ENCODE data around the gene MIEF1.
"Not testable (repeated sequence)": the region's sequence is repeated elsewhere in the genome, so short reads cannot be mapped to it uniquely, and the experiment has no call there.

The MIEF1 gene

DNA sequence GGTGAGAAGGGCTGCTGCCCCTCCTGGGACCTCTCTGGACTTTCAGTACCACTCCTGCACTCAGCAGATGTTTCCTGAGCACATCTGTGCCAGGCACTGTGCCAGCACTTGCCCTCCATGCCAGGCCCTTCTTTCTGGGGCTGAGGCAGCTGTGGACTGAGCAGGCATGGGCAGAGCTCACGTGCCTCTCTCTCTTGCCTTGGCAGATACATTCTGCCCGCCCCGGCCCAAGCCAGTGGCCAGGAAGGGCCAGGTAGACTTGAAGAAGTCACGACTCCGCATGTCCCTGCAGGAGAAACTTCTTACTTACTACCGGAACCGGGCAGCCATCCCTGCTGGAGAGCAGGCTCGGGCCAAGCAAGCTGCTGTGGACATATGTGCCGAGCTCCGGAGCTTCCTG lies 9.9 kb downstream of the MIEF1 start:
- DNase-seq (ENCODE audit: low read depth), result no peak

DNA sequence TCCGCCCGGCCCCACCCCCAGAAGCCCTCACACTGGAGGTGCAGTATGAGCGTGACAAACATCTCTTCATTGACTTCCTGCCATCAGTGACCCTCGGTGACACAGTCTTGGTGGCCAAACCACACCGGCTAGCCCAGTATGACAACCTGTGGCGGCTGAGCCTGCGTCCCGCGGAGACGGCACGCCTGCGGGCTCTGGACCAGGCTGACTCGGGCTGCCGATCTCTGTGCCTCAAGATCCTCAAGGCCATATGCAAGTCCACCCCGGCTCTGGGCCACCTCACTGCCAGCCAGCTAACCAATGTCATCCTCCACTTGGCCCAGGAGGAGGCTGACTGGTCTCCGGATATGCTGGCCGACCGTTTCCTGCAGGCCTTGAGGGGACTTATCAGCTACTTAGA lies 11.7 kb downstream of the MIEF1 start:
- DNase-seq (ENCODE audit: low read depth), result no peak

DNA sequence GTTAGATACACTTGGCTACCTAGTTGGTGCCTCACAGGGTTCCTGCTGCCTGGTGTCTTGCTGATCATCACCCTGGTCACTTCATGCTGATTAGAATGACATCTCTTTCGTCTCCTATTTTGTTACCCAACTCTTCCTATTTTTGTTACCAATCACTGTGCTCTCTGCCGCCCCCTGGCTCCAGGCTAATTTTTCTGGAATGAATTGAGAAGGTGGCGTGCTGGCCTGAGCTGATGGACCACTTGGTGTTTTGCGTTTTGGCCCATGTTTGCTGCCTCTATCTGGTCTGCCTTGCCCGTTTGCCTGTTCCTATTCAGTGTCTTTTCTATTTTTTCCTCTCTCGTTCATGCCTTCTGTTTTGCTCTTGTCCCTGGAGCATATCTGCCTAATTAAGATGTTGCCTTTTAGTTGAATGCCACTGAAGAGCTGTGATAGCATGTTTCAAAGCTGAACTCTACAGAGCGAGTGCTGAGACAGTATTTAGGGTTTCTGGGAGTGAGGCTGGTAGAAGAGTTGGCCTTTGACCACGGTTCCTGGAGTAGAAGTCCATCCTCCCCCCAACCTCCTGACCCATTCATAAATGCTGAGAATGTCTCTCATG lies 12.4 kb downstream of the MIEF1 start:
- DNase-seq (ENCODE audit: low read depth), result no peak

DNA sequence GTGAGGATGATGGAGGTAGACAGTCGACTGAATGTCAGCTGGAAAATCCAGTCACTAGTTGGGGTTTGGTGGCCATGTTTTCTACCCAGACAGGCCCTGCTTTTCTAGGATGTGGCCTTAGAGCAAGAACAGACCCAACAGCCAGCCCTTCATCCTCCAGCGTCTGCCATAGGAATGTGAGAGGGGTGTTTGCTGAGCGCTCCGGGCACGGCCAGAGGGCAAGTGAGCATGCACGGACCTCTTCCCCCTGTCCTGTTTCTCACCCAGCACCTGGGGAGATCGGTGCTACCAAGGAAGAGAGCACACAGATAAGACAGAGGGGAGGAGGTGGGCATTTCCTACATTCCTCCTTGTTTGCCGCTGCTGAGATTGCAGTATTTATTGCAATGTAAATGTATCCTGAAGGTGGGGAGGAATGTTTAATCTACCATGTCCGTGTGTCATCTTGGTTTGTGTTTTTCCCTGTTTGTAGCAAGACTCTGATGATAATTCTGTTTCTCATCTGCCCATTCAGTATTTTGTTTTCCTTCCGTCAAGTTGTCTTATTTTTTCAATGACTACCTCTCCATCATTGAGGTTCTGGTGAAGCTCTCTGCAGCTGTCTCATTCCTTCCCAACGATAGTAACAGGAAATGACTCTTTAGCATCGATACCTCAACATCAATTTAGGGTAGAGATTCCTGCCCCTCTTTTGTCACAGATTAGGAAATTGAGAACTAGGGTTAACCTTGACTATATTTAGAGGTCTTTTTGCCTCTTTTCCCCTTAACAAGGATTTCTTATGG lies 13.4 kb downstream of the MIEF1 start:
- DNase-seq (ENCODE audit: low read depth), result no peak

DNA sequence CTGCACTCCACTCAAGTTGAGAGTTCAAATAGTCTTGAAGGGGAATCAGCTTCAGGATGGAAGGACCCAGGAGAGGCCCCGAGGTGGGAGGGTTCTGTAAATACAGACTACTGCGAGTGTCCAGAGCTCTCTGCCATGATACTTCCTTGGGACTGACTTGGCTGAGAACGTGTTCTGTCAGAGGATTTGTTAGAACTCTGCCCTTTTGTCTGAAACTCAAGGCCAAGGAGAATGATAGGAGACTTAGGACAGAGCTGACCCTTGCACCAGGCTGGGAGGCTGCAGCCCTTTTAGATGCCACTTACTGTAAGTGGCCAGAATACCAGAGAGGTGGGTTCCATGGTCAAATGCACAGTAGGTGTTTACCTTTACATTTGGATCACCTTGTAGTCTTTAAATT lies 15.4 kb downstream of the MIEF1 start:
- no peak for DNase-seq (ENCODE audit: low read depth)

DNA sequence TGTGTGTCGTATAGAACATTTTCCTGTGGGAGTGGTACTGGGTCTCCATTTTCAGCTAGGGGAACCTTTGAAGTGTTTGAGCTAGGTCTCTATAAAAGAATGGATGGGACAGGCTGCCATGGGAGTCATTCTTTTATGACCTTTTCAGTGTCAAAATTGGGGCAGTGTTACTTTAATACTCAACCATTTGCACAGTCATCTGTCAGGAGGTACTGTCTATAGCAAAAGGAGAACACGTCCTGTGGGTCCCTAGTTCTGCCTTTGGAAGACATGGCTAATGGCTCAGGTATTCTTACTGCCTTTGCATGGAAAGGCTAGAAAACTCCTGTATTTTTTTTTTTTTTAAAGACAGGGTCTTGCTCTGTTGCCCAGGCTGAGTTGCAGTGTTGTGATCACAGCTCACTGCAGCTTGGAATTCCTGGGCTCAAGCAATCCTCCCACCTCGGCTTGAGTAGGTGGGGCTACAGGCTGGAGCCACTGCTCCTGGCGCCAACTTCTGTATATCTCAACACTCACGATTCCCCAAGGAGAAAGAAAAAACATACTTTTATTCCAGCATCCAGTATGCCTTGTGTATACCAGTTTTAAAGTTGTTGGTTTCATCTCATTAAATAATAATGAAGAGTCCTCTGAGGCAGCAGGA lies 16.2 kb downstream of the MIEF1 start:
- no peak for DNase-seq (ENCODE audit: low read depth)

DNA sequence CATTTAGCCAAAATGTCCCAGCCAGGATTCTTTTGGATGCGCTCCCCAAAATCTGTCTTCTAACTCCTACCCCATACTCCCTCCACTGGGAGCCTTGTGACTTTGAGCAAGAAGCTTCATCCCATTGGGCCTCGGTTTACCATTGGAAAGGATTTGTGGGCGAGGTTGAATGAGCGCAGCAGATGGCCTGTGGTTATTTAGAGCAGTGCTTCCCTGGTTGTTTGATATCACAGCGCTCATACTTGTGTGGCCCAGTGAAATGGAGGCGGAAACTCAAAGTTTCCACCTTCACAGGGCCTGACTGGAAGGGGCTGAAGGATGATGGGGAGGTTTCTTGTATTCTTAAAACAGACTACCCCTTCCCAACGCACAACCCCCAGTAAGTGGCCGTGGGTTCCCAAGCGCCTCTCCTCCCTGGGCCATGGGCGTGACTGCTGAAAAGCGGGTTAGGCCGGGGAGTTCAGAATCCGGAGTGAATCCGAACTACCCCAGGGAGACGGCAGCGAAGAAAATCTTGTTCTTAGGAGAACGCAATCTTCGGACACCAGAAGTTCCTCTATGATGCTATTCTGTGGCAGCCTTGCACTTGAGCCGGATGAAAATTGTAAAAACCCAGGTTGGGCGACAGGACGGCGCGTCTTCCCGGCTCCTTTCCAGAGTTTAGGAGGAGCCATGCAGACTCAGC lies 17.0 kb downstream of the MIEF1 start:
- DNase-seq (ENCODE audit: low read depth), result no peak

DNA sequence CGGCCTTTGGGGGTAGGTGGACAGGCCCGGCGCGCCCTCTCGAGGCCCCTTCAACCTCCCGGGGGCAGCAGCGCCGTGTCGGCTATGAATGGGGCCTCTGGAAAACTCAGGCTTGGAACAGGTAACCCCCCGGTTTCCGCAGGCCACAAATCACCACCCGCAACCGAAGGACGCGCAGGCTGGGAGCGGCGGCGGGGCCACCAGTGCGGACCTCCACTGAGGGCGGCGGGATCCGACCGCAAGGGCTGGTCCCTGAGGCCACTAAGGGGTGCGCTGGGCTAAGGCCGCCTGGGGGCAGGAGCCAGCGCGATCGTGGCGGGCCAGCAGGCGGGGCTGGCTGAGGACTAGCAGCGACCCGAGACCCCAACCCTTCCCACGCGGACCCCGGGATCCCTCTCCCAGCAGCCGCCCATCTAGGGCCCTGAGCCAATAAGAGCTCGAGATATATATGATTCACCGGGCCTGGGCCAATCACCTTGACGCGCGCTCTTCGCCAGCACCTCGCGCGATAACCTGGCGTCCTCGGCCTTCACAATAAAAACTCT lies 17.7 kb downstream of the MIEF1 start:
- DNase-seq (ENCODE audit: low read depth), result no peak

DNA sequence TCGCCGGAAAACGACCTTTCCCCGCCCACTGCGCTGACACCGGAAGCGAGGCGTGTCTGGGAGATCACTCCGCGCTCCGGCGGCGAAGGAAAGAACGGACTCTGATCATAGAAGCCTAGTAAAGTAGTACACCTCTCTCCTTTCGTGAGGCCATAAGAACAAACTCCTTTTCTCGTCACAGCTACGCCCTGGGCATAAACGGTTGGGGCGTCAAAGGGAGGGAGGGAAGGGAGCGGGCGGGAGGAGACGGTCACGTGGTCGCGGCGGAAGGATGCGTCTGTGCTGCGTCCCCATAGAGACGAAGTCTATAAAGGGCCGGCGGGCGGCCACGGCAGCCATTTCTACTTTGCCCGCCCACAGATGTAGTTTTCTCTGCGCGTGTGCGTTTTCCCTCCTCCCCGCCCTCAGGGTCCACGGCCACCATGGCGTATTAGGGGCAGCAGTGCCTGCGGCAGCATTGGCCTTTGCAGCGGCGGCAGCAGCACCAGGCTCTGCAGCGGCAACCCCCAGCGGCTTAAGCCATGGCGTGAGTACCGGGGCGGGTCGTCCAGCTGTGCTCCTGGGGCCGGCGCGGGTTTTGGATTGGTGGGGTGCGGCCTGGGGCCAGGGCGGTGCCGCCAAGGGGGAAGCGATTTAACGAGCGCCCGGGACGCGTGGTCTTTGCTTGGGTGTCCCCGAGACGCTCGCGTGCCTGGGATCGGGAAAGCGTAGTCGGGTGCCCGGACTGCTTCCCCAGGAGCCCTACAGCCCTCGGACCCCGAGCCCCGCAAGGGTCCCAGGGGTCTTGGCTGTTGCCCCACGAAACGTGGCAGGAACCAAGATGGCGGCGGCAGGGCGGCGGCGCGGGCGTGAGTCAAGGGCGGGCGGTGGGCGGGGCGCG lies 18.4 kb downstream of the MIEF1 start, which contains the start of gene ATF4:
Gene ATF4, plus strand, starts transcription at position 337 of the 880 bp plus-strand sequence. CDS start 884 bp downstream, outside the sequence.
- peak; percentile 99 for DNase-seq (ENCODE audit: low read depth)

DNA sequence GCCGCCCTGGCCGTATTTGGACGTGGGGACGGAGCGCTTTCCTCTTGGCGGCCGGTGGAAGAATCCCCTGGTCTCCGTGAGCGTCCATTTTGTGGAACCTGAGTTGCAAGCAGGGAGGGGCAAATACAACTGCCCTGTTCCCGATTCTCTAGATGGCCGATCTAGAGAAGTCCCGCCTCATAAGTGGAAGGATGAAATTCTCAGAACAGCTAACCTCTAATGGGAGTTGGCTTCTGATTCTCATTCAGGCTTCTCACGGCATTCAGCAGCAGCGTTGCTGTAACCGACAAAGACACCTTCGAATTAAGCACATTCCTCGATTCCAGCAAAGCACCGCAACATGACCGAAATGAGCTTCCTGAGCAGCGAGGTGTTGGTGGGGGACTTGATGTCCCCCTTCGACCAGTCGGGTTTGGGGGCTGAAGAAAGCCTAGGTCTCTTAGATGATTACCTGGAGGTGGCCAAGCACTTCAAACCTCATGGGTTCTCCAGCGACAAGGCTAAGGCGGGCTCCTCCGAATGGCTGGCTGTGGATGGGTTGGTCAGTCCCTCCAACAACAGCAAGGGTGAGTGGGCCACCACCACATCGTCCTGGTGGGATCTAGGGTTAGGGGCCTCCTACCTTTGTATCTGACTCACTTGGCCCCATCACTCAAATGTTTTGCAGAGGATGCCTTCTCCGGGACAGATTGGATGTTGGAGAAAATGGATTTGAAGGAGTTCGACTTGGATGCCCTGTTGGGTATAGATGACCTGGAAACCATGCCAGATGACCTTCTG lies 19.2 kb downstream of the MIEF1 start:
- DNase-seq (ENCODE audit: low read depth), result not testable (repeated sequence)

DNA sequence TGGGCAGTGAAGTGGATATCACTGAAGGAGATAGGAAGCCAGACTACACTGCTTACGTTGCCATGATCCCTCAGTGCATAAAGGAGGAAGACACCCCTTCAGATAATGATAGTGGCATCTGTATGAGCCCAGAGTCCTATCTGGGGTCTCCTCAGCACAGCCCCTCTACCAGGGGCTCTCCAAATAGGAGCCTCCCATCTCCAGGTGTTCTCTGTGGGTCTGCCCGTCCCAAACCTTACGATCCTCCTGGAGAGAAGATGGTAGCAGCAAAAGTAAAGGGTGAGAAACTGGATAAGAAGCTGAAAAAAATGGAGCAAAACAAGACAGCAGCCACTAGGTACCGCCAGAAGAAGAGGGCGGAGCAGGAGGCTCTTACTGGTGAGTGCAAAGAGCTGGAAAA lies 20.0 kb downstream of the MIEF1 start:
- DNase-seq (ENCODE audit: low read depth), result not testable (repeated sequence)

DNA sequence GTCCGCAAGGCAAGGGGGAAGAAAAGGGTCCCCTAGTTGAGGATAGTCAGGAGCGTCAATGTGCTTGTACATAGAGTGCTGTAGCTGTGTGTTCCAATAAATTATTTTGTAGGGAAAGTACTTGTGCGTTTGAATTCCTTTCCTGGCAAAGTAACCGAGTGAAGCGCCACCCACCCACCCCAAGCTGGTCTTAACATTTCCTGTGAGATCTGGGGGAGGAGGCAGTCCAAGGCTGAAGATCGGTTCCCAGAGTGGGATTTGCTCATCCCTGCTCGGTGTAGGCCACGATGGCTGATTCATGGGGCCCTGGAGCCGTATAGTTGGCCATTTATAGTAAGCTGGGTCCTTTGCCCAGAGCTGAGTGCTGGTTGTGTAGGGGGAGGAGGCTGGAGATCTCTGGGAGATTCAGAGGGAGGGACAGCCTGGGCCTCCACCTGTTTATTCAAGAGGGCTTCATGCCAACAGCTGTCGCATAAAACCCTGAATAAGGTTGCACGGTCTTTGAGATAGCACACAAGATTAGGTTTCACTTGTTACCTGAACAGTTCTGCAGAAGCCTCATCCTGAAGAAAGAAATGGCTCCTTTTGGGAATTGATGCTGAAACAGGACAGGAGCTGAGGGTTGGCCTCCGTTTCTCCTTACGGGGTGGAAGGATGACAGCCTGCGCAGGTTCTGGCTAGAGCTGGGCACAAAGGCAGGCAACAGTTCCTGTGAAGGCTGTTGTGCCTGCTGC lies 20.6 kb downstream of the MIEF1 start:
- no peak for DNase-seq (ENCODE audit: low read depth)

DNA sequence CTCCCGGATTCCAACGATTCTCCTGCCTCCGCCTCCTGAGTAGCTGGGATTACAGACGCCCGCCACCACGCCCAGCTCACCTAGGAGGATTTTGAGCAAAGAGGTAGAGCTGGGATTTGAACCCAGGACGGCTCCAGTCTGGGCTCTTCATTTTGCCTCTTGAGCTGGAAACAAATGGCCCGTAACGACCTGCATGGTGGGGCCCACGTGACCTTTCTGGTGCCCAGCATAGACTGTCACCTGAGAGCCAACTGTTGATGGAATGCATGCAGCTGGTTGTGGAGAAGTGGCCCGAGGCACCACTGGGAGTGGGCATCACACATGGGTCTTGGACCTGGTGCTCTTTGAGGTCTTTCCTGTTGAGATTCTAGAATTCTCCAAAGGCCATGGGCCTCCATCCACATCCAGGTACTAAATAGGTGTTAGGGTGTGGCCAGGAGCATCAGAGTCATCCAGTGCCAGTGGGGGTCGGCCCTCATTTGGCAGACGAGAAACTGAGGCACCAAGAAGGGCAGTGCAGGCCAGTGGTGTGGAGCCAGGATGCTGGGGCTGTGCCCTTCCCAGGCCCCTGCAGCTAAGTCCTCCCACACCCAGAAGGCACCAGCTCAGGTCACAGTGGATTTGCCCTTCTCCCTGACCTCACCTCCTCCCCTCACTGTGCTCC lies 22.1 kb downstream of the MIEF1 start:
- no peak for DNase-seq (ENCODE audit: low read depth)

DNA sequence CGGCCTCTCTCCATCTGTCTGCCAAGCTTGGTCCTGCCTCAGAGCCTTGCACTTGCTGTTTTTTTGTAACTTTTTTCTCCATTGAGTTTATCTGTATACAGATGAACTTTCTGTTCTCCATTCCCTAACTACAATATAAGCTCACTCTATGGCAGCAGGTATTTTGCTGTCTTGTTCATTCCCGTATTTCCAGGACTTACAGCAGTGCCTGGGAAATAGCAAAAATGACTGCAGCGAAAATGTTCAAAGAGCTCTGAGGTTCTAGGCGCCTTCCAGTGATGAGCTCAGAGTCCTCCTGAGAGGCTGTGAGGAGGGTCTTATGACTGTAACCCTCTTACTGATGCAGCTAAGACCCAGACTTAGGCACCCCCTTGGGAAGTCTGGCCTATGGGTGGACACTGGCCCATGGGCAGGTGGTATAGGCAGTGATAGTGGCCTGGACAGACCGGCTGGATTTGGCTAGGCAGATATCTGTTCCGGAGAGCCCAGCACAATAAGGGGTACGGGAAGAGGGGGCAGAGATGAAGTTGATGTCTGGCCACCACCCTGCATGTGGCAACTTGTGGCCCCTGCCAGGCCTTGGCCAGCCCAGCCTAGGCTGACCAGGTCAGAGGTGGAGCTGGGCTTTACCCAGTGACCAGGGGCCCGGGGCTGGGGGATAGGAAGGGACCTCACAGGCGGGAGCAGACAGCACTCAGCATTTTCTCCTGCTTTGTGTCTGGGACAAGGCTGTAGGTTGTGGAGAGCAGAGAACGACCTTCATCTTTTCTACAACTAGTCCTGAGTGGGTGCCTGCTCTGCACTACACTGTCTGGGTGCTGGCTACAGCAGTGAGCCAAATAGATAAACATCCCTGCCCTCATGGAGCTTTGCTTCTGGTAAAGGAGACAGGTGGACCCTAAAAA lies 22.9 kb downstream of the MIEF1 start:
- no peak for DNase-seq (ENCODE audit: low read depth)

DNA sequence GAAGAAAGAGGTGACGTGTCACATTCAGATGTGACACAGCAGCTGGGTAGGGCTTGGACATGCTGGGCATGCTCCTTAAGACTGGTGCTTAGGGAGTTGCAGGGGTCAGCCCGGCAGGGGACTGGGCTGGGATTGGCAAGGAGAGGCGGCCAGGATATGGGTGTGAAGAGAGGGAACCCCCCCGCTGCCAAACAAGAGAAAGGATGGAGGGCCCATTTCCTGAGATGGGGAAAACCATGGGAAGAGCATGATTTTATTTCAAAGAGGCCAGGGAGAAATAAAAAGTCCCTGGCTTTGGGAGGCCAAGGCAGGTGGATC lies 23.5 kb downstream of the MIEF1 start:
- no peak for DNase-seq (ENCODE audit: low read depth)

DNA sequence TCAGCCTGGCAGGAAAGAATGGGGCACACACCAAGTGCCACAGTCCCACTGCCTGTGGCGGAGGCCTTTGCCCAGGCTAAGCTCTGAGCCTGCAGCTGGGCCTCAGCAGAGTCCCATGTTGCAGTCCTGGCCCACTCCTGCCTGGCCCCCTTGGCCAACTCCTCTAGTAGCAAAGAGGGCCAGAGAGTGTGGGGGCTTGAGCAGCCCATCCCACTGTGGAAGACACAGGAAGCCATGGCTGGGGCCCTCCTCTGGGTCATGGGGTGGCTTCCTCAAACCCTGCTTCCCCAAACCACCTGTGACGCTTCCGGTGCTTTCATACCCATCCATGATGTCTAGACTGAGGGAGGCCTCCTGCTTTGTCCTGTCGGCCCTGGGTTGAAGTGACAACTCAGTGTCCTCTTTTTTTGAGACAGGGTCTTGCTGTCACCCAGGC lies 24.7 kb downstream of the MIEF1 start:
- no peak for DNase-seq (ENCODE audit: low read depth)

DNA sequence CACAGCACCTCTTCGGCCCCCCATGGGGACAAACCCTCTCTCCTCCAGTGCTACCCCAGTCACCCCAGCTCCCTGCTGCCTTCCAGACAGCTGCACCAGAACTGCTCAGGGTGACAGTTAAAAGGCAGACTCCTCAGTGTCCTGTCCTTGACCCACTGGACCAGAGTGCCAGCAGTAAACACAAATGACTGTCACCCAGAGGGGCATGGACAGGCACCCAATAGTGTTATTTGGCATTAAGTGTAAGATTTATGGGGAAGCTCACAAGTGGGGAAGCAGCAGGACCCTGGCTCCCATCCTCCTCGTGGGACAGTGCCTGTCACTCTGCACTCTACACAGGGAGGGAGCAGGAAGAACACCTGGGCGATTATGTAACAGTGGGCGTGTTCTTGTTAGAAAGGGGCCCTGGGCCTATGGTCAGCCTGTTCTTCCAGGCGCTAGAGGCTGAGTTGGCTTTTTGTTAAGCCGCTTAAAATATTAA lies 25.4 kb downstream of the MIEF1 start:
- no peak for DNase-seq (ENCODE audit: low read depth)

DNA sequence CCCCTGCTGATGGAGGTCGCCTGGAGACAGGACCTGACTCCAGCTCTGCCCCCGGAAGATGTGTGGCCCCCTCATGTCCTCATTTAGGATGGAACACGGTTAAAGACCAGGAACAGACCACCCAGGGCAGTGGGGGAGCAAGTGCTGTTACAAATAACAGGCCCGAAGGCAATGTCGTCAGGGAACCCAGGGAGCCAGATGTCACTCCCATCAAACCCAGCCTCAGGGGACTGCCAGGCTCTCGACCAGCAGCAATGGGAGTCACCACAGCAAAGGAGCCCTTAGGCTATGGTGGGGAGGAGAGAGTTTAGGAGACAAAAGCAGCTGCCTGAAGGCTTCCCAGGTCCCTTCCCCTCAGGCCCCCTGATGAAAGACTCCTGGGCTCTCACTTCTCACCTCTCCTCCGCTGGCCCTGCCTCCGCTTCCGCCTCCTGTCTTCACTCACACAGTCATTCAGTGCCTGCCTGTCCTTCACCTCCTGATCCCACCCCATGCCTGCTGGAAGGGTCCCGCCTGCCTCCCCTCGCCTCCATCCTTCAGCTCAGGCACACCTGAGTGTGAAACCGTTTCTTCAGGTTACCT lies 26.1 kb downstream of the MIEF1 start:
- no peak for DNase-seq (ENCODE audit: low read depth)
